ENCODE data around the gene ASXL2.

The ASXL2 gene

DNA sequence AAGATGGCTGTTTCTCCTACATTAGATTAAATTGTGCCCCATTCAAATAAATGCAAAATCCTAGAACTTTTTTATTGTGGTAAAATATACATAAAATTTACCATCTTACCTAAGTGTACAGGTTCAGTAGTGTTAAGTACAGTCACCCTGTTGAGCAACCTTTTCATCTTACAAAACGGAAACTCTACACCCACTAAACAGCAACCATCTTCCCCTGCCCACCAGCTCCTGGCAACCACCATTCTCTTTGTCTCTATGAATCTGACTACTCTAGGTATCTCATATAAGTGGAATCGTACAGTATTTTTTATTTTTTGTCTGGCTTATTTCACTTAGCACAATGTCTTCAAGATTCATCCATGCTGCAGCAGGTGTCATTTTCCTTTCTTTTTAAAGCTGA, 53.0 kb downstream of the ASXL2 start:
- TF ChIP-seq ZNF8 (CRISPR knock-in tag; IDR thresholded peaks at IDR 0.05) (no peak), ZFP30 (CRISPR knock-in tag; IDR thresholded peaks at IDR 0.05) (no peak), BACH2 (CRISPR knock-in tag; IDR thresholded peaks at IDR 0.05; ENCODE audit: borderline replicate concordance) (no peak), SNAI2 (CRISPR knock-in tag; IDR thresholded peaks at IDR 0.05) (no peak), CSDC2 (CRISPR knock-in tag; IDR thresholded peaks at IDR 0.05) (no peak), ZC3H10 (CRISPR knock-in tag; IDR thresholded peaks at IDR 0.05) (no peak), TCF4 (CRISPR knock-in tag; IDR thresholded peaks at IDR 0.05; ENCODE audit: borderline replicate concordance) (no peak), RARB (CRISPR knock-in tag; IDR thresholded peaks at IDR 0.05) (no peak)
- TF ChIP-seq, protein P1, sequence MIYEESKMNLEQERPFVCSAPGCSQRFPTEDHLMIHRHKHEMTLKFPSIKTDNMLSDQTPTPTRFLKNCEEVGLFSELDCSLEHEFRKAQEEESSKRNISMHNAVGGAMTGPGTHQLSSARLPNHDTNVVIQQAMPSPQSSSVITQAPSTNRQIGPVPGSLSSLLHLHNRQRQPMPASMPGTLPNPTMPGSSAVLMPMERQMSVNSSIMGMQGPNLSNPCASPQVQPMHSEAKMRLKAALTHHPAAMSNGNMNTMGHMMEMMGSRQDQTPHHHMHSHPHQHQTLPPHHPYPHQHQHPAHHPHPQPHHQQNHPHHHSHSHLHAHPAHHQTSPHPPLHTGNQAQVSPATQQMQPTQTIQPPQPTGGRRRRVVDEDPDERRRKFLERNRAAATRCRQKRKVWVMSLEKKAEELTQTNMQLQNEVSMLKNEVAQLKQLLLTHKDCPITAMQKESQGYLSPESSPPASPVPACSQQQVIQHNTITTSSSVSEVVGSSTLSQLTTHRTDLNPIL (CRISPR knock-in tag; IDR thresholded peaks at IDR 0.05; ENCODE audit: low read depth), result no peak
- TF ChIP-seq, protein P2, sequence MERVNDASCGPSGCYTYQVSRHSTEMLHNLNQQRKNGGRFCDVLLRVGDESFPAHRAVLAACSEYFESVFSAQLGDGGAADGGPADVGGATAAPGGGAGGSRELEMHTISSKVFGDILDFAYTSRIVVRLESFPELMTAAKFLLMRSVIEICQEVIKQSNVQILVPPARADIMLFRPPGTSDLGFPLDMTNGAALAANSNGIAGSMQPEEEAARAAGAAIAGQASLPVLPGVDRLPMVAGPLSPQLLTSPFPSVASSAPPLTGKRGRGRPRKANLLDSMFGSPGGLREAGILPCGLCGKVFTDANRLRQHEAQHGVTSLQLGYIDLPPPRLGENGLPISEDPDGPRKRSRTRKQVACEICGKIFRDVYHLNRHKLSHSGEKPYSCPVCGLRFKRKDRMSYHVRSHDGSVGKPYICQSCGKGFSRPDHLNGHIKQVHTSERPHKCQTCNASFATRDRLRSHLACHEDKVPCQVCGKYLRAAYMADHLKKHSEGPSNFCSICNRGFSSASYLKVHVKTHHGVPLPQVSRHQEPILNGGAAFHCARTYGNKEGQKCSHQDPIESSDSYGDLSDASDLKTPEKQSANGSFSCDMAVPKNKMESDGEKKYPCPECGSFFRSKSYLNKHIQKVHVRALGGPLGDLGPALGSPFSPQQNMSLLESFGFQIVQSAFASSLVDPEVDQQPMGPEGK (CRISPR knock-in tag; IDR thresholded peaks at IDR 0.05; ENCODE audit: borderline replicate concordance), result no peak
- TF ChIP-seq, protein P3, sequence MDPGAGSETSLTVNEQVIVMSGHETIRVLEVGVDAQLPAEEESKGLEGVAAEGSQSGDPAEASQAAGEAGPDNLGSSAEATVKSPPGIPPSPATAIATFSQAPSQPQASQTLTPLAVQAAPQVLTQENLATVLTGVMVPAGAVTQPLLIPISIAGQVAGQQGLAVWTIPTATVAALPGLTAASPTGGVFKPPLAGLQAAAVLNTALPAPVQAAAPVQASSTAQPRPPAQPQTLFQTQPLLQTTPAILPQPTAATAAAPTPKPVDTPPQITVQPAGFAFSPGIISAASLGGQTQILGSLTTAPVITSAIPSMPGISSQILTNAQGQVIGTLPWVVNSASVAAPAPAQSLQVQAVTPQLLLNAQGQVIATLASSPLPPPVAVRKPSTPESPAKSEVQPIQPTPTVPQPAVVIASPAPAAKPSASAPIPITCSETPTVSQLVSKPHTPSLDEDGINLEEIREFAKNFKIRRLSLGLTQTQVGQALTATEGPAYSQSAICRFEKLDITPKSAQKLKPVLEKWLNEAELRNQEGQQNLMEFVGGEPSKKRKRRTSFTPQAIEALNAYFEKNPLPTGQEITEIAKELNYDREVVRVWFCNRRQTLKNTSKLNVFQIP (CRISPR knock-in tag; IDR thresholded peaks at IDR 0.05; ENCODE audit: borderline replicate concordance, low read depth), result no peak
- ATAC-seq, result no peak

DNA sequence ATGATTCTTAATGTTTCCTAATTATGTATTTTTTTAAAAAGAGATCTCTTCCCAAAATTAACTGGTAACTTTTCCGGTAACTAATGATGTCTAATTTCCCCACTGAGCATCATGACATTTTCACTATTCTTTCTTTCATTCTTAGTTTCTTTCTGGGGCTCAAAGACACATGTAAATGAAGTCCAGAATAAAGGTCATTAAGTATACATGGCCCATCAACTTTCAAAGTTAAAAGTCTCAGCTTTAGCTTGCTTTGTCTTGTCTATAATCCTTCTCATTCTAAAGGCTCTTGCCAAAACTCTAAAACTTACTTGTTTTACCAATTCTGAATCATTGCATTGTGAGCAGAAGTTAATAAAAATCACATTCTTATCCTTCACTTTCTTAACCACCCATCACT, 53.6 kb downstream of the ASXL2 start:
- TF ChIP-seq ZFP30 (CRISPR knock-in tag; IDR thresholded peaks at IDR 0.05), result no peak
- TF ChIP-seq, protein P1 (CRISPR knock-in tag; IDR thresholded peaks at IDR 0.05; ENCODE audit: low read depth), result no peak
- TF ChIP-seq, protein P4, sequence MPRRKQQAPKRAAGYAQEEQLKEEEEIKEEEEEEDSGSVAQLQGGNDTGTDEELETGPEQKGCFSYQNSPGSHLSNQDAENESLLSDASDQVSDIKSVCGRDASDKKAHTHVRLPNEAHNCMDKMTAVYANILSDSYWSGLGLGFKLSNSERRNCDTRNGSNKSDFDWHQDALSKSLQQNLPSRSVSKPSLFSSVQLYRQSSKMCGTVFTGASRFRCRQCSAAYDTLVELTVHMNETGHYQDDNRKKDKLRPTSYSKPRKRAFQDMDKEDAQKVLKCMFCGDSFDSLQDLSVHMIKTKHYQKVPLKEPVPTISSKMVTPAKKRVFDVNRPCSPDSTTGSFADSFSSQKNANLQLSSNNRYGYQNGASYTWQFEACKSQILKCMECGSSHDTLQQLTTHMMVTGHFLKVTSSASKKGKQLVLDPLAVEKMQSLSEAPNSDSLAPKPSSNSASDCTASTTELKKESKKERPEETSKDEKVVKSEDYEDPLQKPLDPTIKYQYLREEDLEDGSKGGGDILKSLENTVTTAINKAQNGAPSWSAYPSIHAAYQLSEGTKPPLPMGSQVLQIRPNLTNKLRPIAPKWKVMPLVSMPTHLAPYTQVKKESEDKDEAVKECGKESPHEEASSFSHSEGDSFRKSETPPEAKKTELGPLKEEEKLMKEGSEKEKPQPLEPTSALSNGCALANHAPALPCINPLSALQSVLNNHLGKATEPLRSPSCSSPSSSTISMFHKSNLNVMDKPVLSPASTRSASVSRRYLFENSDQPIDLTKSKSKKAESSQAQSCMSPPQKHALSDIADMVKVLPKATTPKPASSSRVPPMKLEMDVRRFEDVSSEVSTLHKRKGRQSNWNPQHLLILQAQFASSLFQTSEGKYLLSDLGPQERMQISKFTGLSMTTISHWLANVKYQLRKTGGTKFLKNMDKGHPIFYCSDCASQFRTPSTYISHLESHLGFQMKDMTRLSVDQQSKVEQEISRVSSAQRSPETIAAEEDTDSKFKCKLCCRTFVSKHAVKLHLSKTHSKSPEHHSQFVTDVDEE (CRISPR knock-in tag; IDR thresholded peaks at IDR 0.05), result no peak
- no peak for TF ChIP-seq ZNF8 (CRISPR knock-in tag; IDR thresholded peaks at IDR 0.05)
- no peak for TF ChIP-seq GLIS3 (CRISPR knock-in tag; IDR thresholded peaks at IDR 0.05)
- TF ChIP-seq ZFP3 (CRISPR knock-in tag; IDR thresholded peaks at IDR 0.05), result no peak
- TF ChIP-seq, protein P5, sequence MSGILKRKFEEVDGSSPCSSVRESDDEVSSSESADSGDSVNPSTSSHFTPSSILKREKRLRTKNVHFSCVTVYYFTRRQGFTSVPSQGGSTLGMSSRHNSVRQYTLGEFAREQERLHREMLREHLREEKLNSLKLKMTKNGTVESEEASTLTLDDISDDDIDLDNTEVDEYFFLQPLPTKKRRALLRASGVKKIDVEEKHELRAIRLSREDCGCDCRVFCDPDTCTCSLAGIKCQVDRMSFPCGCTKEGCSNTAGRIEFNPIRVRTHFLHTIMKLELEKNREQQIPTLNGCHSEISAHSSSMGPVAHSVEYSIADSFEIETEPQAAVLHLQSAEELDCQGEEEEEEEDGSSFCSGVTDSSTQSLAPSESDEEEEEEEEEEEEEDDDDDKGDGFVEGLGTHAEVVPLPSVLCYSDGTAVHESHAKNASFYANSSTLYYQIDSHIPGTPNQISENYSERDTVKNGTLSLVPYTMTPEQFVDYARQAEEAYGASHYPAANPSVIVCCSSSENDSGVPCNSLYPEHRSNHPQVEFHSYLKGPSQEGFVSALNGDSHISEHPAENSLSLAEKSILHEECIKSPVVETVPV (CRISPR knock-in tag; IDR thresholded peaks at IDR 0.05), result no peak
- no peak for TF ChIP-seq BACH2 (CRISPR knock-in tag; IDR thresholded peaks at IDR 0.05; ENCODE audit: borderline replicate concordance)
- TF ChIP-seq OSR1 (CRISPR knock-in tag; IDR thresholded peaks at IDR 0.05), result no peak
- TF ChIP-seq SNAI2 (CRISPR knock-in tag; IDR thresholded peaks at IDR 0.05), result no peak
- TF ChIP-seq CSDC2 (CRISPR knock-in tag; IDR thresholded peaks at IDR 0.05), result no peak
- no peak for ATAC-seq

DNA sequence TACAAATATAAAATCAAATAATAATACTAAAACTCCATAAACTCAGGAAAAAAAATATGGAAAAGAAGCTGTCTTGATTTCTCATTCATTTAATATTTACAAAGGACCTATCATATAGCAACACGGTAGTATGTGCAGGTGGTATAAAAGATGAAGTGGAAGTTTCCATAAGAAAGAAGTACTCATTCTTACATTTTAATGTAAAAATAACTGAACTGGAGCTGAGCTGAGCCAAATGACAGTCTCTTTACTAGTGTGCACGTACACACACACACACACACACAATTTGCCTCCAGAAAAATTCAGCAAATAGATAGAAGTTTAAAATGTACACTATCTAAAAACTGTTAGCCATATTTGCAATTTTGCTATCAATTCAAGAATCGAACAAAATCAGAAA, 54.1 kb downstream of the ASXL2 start:
- ATAC-seq, result no peak
- TF ChIP-seq, protein P5 (CRISPR knock-in tag; IDR thresholded peaks at IDR 0.05), result no peak
- TF ChIP-seq TOX (CRISPR knock-in tag; IDR thresholded peaks at IDR 0.05; ENCODE audit: borderline replicate concordance) (no peak), PPARA (CRISPR knock-in tag; IDR thresholded peaks at IDR 0.05; ENCODE audit: borderline replicate concordance) (no peak), ESRRG (CRISPR knock-in tag; IDR thresholded peaks at IDR 0.05) (no peak), TCF4 (CRISPR knock-in tag; IDR thresholded peaks at IDR 0.05; ENCODE audit: borderline replicate concordance) (no peak)
- TF ChIP-seq, protein P1 (CRISPR knock-in tag; IDR thresholded peaks at IDR 0.05; ENCODE audit: low read depth), result no peak

Data from SK-N-SH treated with all-trans-retinoic acid at 6 μM for 48 hours (cell line).